GM23248 (cell line): ENCODE data around the gene EME1.
"Not testable (repeated sequence)": the region's sequence is repeated elsewhere in the genome, so short reads cannot be mapped to it uniquely, and the experiment has no call there.

ENCODE experiments used
- EZH2 ChIP-seq: fragments of 200-600 bp; sonication (generic); IDR thresholded peaks from 2 replicates; pipeline ENCODE4 v1.6.1; 2018; ENCODE audit warnings: antibody characterized with exemption, mild to moderate bottlenecking; ENCODE audit not compliant: insufficient read depth, poor library complexity, severe bottlenecking
- EZH2phosphoT487 ChIP-seq: fragments of 200-600 bp; sonication (generic); IDR thresholded peaks from 2 replicates; pipeline ENCODE4 v1.6.1; 2018; ENCODE audit warnings: antibody characterized with exemption, moderate library complexity, mild to moderate bottlenecking, low read depth; ENCODE audit not compliant: insufficient read depth

DNA sequence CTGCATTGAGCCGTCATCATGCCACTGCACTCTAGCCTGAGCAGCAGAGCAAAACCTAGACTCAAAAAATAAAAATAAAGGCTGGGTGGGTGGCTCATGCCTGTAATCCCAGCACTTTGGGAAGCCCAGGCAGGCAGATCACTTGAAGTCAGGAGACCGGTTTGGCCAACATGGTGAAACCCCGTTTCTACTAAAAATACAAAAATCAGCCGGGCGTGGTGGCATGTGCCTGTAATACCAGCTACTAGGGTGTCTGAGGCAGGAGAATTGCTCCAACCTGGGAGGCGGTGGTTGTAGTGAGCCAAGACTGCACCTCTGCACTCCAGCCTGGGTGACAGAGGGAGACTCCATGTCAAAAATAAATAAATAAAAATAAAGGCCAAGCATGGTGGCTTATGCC is 55.1 kb downstream of the EME1 start:
- not testable (repeated sequence) for TF ChIP-seq EZH2, EZH2phosphoT487
